CD4-positive, alpha-beta T cell treated with Interferon gamma for 1 hour (primary cell): ENCODE results near the gene AIF1.
A peak's percentile ranks its signal among the peaks of the same experiment; 100 is the strongest.

Experiments
- DNase-seq: peaks from one replicate; pipeline ENCODE4 v3.0.0-alpha.2; 2020

AIF1 gene

DNA sequence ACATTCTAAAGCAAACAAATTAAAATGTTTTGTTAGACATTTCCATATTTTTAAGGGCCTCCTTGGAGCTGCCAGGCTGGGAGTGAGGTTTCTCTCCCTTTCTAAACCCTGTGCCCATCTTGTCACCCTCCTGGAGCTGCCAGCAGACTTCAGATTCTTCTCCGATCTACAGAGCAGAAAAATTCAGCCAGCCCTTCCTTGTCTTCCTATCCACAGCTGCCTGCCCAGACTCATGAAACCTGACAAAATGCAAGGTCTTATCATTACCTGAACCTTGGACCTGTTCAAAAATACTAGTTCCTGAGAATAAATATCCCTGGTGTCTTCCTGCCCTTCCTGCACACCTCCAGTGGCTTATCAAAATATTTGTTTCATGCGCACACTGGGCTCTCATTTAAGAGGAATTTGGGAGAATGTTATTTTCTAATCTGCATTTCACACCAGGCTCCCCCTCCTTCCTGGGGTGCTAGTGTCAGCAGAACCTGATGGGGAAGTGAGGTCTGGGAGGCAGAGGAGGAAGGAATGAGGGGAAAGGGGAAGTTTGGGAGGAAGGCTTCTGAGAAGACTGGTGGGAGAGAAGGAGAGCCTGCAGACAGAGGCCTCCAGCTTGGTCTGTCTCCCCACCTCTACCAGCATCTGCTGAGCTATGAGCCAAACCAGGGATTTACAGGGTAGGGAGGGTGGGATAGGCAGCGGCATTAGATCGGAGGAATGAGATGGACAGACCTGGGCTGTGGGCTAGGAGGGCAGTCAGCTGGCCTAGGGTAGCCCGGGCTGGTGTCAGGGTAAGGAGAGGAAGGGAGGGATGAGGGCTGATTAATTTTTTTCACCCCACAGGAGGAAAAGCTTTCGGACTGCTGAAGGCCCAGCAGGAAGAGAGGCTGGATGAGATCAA, at the start of gene AIF1:
Gene AIF1, plus strand, starts transcription at position 551 of the 895 bp plus-strand sequence. Its CDS starts 96 bp downstream, at position 647.
- peak; percentile 27 for DNase-seq

- peak; percentile 44 for DNase-seq
Observed at GRCh38 chr6:31567531-31568370, 47.3 kb upstream of the AIF1 start.

DNA sequence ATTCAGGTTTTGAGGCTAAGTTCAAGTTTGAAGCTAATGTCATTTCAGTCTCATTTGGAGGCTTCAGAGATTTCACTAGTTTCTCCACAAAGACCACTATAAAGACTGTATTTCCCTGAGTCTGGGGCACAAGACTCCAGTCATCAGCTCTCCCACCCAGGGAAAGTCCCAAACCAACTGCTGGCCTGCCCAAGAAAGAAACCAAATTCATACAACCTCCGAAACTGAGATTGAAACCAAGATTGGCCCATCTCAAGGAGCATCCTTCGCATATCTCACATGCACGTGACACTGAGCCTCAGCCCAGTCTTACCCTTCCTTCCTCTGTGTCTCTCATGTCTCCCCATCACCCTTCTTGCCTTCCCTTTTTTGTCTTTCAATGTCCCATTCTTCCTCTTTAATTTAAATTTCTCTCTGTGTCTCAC, 46.5 kb upstream of the AIF1 start:
- peak; percentile 78 for DNase-seq

- DNase-seq = no peak
Observed at GRCh38 chr6:31569861-31570536, 45.0 kb upstream of the AIF1 start.

- DNase-seq = peak; percentile 78
Observed at GRCh38 chr6:31572041-31572911, 42.8 kb upstream of the AIF1 start, which contains the start of gene LTA. Gene LTA, plus strand, starts transcription at chr6:31572289. Its CDS starts 454 bp downstream, at chr6:31572743.

GRCh38 chr6:31573239-31574105, 41.6 kb upstream of the AIF1 start:
- no peak for DNase-seq

GRCh38 chr6:31574106-31575061, 40.6 kb upstream of the AIF1 start:
- no peak for DNase-seq

DNA sequence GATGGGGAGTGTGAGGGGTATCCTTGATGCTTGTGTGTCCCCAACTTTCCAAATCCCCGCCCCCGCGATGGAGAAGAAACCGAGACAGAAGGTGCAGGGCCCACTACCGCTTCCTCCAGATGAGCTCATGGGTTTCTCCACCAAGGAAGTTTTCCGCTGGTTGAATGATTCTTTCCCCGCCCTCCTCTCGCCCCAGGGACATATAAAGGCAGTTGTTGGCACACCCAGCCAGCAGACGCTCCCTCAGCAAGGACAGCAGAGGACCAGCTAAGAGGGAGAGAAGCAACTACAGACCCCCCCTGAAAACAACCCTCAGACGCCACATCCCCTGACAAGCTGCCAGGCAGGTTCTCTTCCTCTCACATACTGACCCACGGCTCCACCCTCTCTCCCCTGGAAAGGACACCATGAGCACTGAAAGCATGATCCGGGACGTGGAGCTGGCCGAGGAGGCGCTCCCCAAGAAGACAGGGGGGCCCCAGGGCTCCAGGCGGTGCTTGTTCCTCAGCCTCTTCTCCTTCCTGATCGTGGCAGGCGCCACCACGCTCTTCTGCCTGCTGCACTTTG, 39.6 kb upstream of the AIF1 start, which contains the start of gene TNF:
Gene TNF, plus strand, starts transcription at position 231 of the 567 bp plus-strand sequence. Its CDS starts 177 bp downstream, at position 408.
- peak; percentile 88 for DNase-seq

GRCh38 chr6:31575952-31576685, 38.9 kb upstream of the AIF1 start:
- DNase-seq = no peak

- DNase-seq = peak; percentile 53
Observed at GRCh38 chr6:31576897-31577578, 38.0 kb upstream of the AIF1 start.

- DNase-seq = no peak
Observed at GRCh38 chr6:31577579-31577966, 37.5 kb upstream of the AIF1 start.

DNA sequence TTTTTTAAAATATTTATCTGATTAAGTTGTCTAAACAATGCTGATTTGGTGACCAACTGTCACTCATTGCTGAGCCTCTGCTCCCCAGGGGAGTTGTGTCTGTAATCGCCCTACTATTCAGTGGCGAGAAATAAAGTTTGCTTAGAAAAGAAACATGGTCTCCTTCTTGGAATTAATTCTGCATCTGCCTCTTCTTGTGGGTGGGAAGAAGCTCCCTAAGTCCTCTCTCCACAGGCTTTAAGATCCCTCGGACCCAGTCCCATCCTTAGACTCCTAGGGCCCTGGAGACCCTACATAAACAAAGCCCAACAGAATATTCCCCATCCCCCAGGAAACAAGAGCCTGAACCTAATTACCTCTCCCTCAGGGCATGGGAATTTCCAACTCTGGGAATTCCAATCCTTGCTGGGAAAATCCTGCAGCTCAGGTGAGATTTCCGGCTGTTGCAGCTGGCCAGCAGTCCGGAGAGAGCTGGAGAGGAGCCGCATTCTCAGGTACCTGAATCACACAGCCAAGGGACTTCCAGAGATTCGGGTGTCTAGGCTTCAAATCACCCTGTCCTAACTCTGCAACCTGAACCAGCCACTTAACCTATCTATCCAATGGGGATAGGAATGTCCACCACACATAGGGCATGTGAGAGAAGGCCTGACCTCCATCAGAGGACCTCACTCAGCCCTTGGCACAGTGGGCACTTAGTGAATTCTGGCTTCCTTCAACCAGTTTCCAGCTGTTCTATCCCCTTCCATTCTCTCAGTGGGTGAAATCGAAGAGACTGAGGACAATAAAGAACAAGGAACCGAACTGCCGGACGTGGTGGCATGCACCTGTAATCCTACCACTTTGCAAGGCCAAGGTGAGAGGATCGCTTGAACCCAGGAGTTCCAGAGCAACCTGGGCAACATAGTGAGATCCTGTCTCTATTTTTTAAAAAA, 36.6 kb upstream of the AIF1 start:
- no peak for DNase-seq

DNA sequence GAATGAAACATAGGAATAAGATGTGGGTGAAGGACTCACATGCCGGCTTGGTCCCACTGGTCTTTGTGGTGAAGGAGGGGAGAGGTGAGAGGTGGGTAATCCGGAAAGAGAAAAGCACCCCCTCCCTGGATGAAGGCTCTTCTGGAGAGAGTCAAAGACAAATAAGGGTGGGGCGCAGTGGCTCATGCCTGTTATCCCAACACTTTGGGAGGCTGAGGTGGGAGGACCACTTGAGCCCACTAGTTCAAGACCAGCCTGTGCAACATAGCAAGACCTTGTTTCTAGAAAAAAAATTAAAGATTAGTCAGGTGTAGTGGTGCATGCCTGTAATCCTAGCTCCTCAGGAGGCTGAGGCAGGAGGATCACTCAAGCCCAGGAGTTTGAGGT, 35.9 kb upstream of the AIF1 start:
- DNase-seq = no peak

DNA sequence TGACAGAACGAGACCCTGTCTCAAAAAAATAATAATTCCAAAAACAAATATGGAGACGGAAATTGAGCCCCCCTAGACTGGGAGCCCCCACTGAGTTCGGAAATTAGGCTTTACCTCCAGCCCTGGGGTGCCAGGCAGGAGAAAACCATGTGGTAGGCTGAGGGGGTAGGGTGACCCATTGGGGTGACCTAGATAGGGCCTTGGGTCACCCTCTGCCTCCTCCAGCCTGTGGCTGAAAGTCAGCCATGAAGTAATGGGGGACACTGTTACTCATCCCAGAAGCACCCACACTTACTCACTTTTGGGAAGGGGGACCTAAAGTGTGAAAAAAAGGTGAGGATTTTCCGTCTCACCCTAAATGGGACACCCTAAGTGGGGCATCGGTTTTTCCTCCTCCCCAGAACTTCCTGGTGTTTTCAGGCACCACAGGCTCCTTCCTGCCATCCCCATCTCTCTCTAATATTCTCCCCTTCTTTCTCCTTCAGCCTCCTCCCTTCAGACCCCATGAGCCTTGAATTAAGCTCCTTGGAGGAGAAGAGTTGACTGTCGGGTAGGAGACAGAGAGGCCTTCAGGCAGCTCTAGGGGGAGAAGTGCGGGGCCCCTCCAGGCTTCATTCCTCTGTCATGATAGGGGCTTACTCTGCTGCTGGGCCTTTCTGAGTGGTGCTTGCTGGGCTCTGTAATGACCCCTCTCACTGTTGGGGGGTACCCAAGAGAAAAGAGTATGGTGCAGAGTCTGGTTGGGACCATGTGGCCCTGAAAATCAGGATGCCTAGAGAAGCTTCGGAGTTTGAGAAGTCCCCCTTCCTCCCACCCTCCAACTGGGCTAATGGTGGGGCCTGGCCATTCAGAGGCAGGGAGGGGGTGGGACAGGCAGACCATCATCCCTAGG, 35.2 kb upstream of the AIF1 start:
- no peak for DNase-seq

- DNase-seq = no peak
Observed at GRCh38 chr6:31580438-31580740, 34.6 kb upstream of the AIF1 start.
